ENCODE results near the gene WASHC2C. TPM values are rescaled to one million over a fixed set of nuclear protein-coding genes. Genes with fewer than 3 reads are reported as not detected.
"Not testable (repeated sequence)": the region's sequence is repeated elsewhere in the genome, so short reads cannot be mapped to it uniquely, and the experiment has no call there.

The WASHC2C gene
- total RNA-seq, 3 donors from 2014 or later: 52.5 to 88.4 (median 62.1) TPM

GRCh38 chr10:45794761-45795160 is 67.7 kb downstream of the WASHC2C start:
- H3K36me3 ChIP-seq (ENCODE audit: low read depth); H3K4me3 ChIP-seq; DNase-seq; H3K4me1 ChIP-seq (ENCODE audit: low read depth); H3K9me3 ChIP-seq; intact Hi-C loops (cut with DNase I, micrococcal nuclease); ATAC-seq: not testable (repeated sequence)

- H3K9me3 ChIP-seq; H3K4me3 ChIP-seq; H3K36me3 ChIP-seq (ENCODE audit: low read depth); intact Hi-C loops (cut with DNase I, micrococcal nuclease); H3K4me1 ChIP-seq (ENCODE audit: low read depth); ATAC-seq; DNase-seq: not testable (repeated sequence)
These were observed 76.3 kb downstream of the WASHC2C start for GRCh38 chr10:45803060-45804010.

DNA sequence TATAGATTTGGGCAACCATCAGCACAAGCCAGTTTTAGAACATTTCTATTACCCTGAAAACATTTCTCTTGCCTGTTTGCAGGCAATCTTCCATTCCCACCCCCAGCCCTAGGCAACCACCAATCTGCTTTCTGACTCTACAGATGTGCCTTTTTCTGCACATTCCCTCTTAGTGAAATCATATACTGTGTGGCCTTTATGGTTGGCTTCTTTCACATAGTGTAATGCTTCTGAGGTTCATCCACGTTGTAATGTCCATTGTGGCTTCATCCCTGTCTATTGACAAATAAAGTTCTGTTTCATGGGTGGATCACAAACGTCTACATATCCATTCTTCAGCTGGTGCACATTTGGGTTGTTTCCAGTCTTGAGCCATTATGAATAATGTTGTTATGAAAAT is 77.9 kb downstream of the WASHC2C start:
- H3K4me3 ChIP-seq; H3K4me1 ChIP-seq (ENCODE audit: low read depth); intact Hi-C loops (cut with DNase I, micrococcal nuclease); ATAC-seq; H3K36me3 ChIP-seq (ENCODE audit: low read depth); DNase-seq; H3K9me3 ChIP-seq: not testable (repeated sequence)

DNA sequence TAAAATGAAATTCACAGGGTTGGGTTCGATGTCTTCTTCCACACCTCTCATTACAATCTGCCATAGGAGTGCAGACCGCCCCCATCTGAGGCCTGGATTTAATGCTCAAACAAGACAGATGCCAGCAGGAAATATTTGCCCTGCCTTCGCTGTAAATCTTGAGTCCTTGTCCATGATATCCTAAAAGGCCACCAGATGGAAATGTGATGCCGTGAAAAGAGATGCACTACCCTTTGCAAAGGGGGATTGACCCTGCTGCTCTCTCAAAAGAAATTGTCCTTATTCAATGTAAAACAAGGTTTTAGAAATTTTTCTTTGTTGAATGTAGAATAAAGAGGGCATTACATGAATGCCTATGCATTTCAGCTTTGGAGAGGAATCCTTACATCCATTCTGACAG is 82.8 kb downstream of the WASHC2C start:
- intact Hi-C loops (cut with DNase I, micrococcal nuclease): no loop called here
- no peak overlapping the region for H3K4me3 ChIP-seq
- no peaks in the 10 kb centered on the region for H3K4me1 ChIP-seq (ENCODE audit: low read depth)
- no peaks in the 10 kb centered on the region for H3K36me3 ChIP-seq (ENCODE audit: low read depth)
- no peak for ATAC-seq
- no peaks in the 10 kb centered on the region for H3K9me3 ChIP-seq
- no peak for DNase-seq
- TF ChIP-seq CTCF (IDR thresholded peaks at IDR 0.05): no peak

DNA sequence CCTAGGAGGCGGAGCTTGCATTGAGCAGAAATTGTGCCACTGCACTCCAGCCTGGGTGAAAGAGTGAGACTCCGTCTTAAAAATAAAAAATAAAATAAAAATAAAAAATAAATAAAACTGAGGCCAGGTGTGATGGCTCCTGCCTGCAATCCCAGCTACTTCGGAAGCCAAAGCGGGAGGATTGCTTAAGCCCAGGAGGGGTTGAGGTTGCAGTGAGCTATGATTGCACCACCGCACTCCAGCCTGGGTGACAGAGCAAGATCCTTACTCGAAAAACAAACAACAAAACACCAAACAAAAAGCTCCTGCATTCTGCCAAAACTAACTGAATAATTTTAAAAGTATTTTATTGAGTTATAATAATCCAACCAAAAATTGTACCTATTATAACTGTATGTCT is 84.0 kb downstream of the WASHC2C start:
- ATAC-seq: no peak
- DNase-seq: no peak
- H3K9me3 ChIP-seq: no peaks in the 10 kb centered on the region
- no peaks in the 10 kb centered on the region for H3K4me1 ChIP-seq (ENCODE audit: low read depth)
- H3K4me3 ChIP-seq: no peak overlapping the region
- TF ChIP-seq CTCF (IDR thresholded peaks at IDR 0.05): no peak
- intact Hi-C loops (cut with DNase I, micrococcal nuclease): no loop called here
- no peaks in the 10 kb centered on the region for H3K36me3 ChIP-seq (ENCODE audit: low read depth)

- ATAC-seq; H3K4me1 ChIP-seq (ENCODE audit: low read depth); H3K4me3 ChIP-seq; intact Hi-C loops (cut with DNase I, micrococcal nuclease); DNase-seq; H3K9me3 ChIP-seq; H3K36me3 ChIP-seq (ENCODE audit: low read depth): not testable (repeated sequence)
These were observed 85.9 kb downstream of the WASHC2C start for GRCh38 chr10:45812959-45813358.

DNA sequence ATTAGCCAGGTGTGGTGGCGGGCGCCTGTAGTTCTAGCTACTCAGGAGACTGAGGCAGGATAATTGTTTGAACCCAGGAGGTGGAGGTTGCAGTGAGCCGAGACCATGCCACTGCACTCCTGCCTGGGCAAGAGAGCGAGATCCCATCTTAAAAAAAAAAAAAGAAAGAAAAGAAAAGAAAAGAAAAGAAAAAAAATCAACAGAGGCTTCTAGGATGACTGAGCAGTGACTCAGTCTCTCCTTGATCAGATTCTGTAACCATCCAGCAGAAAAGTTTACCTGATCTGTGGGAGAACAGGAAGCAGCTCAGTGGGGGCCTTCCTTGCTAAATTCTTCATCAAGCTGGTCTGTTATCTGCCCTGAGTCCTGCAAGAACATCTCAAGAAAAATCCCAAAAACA is 87.1 kb downstream of the WASHC2C start:
- H3K4me1 ChIP-seq (ENCODE audit: low read depth); H3K9me3 ChIP-seq; DNase-seq; H3K4me3 ChIP-seq; ATAC-seq; intact Hi-C loops (cut with DNase I, micrococcal nuclease); H3K36me3 ChIP-seq (ENCODE audit: low read depth): not testable (repeated sequence)

DNA sequence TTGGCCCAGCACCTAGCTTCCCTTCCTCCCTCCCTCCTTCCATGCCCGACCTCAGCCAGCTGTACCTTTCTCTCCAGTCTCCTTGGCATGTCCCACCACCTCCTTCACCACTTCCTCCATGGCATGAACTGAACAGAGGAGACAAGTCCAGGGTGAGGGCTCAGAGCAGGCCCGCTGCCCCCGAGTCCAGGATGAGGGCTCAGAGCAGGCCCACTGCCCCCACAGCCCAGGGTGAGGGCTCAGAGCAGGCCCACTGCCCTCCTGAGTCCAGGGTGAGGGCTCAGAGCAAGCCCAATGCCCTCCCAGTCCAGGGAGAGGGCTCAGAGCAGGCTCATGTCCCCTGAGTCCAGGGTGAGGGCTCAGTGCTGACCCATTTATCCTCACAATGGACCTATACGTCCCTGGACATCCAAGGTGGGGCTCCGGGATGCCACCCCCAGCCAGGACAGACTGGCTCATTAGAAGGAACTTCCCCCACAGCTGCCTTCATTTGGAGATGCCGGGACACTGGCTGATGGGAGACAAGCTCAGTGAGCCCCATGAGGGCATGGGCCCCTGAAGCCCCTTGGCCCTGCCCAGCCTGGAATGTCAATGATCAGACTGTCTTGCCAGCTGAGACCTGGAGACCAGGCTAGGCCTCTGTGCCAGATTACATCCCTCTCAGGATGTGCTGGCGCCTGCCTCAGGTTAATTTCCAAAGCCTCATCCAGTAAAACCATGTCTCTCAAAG is 90.2 kb downstream of the WASHC2C start:
- intact Hi-C loops (cut with DNase I, micrococcal nuclease): no loop called here
- no peak overlapping the region for H3K4me3 ChIP-seq
- TF ChIP-seq CTCF (IDR thresholded peaks at IDR 0.05): no peak
- no peaks in the 10 kb centered on the region for H3K4me1 ChIP-seq (ENCODE audit: low read depth)
- no peaks in the 10 kb centered on the region for H3K9me3 ChIP-seq
- H3K36me3 ChIP-seq (ENCODE audit: low read depth): no peaks in the 10 kb centered on the region
- ATAC-seq (no peak), DNase-seq (no peak)

Measured in mucosa of descending colon (tissue), 3 donors.